ENCODE measurements around the gene GSK3A. TPM values are rescaled to one million over a fixed set of nuclear protein-coding genes. Genes with fewer than 3 reads are reported as not detected.

GSK3A gene
- total RNA-seq, 1 donor from 2014 or later, result 52.3 TPM

GRCh38 chr19:42280815-42281145, 38.4 kb upstream of the GSK3A start:
- TF ChIP-seq CTCF (IDR thresholded peaks at IDR 0.05), result no peak
- H3K27me3 Mint-ChIP-seq (ENCODE audit: unreplicated experiment), result no peaks in the 10 kb centered on the region
- no peak overlapping the region for H3K27ac Mint-ChIP-seq (ENCODE audit: unreplicated experiment)
- H3K4me1 Mint-ChIP-seq (ENCODE audit: unreplicated experiment), result peaks cover 66% of the 10 kb centered on the region
- peak; percentile 88 for DNase-seq (ENCODE audit: extremely low spot score, unreplicated experiment)
- no peaks in the 10 kb centered on the region for H3K9me3 Mint-ChIP-seq (ENCODE audit: unreplicated experiment)
- peaks cover 3% of the 10 kb centered on the region for H3K36me3 Mint-ChIP-seq (ENCODE audit: unreplicated experiment)
- peak overlapping the region; percentile 85 for H3K4me3 Mint-ChIP-seq (ENCODE audit: unreplicated experiment)

GRCh38 chr19:42279902-42280814, 37.8 kb upstream of the GSK3A start:
- peaks cover 63% of the 10 kb centered on the region for H3K4me1 Mint-ChIP-seq (ENCODE audit: unreplicated experiment)
- DNase-seq (ENCODE audit: extremely low spot score, unreplicated experiment), result peak; percentile 98
- peak overlapping the region; percentile 96 for H3K27ac Mint-ChIP-seq (ENCODE audit: unreplicated experiment)
- H3K27me3 Mint-ChIP-seq (ENCODE audit: unreplicated experiment), result no peaks in the 10 kb centered on the region
- peaks cover 4% of the 10 kb centered on the region for H3K36me3 Mint-ChIP-seq (ENCODE audit: unreplicated experiment)
- TF ChIP-seq CTCF (IDR thresholded peaks at IDR 0.05), result peak; percentile 97
- H3K9me3 Mint-ChIP-seq (ENCODE audit: unreplicated experiment), result no peaks in the 10 kb centered on the region
- peak overlapping the region; percentile 85 for H3K4me3 Mint-ChIP-seq (ENCODE audit: unreplicated experiment)

DNA sequence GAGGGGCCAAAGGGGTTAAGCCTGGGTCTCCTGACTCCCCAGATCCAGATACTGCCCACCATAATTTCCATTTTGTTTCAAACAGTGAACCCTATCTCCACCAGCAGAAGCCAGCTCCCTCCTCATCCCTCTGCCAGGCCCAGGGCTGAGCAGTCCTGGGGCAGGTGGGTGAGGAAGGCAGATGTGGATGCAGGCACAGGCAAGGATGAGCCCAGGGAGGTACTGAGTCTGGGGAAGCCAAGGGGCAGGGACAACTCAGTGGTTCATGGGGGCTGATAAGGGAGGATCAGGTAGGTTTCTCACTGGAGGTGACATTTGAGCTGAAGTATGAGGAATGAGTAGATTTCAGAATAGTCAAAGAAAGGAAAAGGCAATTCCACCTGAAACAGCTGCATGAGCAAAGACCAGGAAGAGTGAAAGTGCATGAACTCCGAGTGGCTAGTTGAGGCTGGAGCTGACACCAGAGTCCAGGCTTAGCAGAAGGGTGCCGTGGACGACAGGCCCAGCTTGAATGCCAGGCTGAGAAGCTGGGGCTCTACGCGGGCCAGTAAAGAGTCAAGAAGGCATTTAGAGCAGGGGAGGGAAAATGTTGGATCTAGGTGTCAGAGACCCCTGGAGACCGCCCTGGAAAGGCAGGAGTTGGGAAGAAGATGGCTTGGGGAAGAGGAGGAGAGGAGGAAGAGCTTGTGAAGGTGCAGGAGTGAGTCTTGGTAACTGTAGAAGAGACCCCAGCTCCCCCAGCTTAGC, 36.9 kb upstream of the GSK3A start:
- H3K27me3 Mint-ChIP-seq (ENCODE audit: unreplicated experiment), result no peaks in the 10 kb centered on the region
- no peaks in the 10 kb centered on the region for H3K9me3 Mint-ChIP-seq (ENCODE audit: unreplicated experiment)
- peak overlapping the region; percentile 85 for H3K4me3 Mint-ChIP-seq (ENCODE audit: unreplicated experiment)
- no peak for TF ChIP-seq CTCF (IDR thresholded peaks at IDR 0.05)
- peaks cover 65% of the 10 kb centered on the region for H3K4me1 Mint-ChIP-seq (ENCODE audit: unreplicated experiment)
- peaks cover 11% of the 10 kb centered on the region for H3K36me3 Mint-ChIP-seq (ENCODE audit: unreplicated experiment)
- DNase-seq (ENCODE audit: extremely low spot score, unreplicated experiment), result no peak
- peak overlapping the region; percentile 96 for H3K27ac Mint-ChIP-seq (ENCODE audit: unreplicated experiment)

- Mint-ChIP-seq H3K4me1 (ENCODE audit: unreplicated experiment) (peaks cover 65% of the 10 kb centered on the region), H3K27ac (ENCODE audit: unreplicated experiment) (peak overlapping the region; percentile 96)
Measured at GRCh38 chr19:42278452-42279154, 36.2 kb upstream of the GSK3A start.

More at GRCh38 chr19:42278452-42279154, 36.2 kb upstream of the GSK3A start:
- H3K9me3 Mint-ChIP-seq (ENCODE audit: unreplicated experiment), result no peaks in the 10 kb centered on the region
- peaks cover 12% of the 10 kb centered on the region for H3K36me3 Mint-ChIP-seq (ENCODE audit: unreplicated experiment)
- no peak for DNase-seq (ENCODE audit: extremely low spot score, unreplicated experiment)
- no peak for TF ChIP-seq CTCF (IDR thresholded peaks at IDR 0.05)
- no peaks in the 10 kb centered on the region for H3K27me3 Mint-ChIP-seq (ENCODE audit: unreplicated experiment)
- peak overlapping the region; percentile 85 for H3K4me3 Mint-ChIP-seq (ENCODE audit: unreplicated experiment)

Data from osteocyte (in vitro differentiated cells).